ENCODE data around the gene HELZ2.

HELZ2 gene

DNA sequence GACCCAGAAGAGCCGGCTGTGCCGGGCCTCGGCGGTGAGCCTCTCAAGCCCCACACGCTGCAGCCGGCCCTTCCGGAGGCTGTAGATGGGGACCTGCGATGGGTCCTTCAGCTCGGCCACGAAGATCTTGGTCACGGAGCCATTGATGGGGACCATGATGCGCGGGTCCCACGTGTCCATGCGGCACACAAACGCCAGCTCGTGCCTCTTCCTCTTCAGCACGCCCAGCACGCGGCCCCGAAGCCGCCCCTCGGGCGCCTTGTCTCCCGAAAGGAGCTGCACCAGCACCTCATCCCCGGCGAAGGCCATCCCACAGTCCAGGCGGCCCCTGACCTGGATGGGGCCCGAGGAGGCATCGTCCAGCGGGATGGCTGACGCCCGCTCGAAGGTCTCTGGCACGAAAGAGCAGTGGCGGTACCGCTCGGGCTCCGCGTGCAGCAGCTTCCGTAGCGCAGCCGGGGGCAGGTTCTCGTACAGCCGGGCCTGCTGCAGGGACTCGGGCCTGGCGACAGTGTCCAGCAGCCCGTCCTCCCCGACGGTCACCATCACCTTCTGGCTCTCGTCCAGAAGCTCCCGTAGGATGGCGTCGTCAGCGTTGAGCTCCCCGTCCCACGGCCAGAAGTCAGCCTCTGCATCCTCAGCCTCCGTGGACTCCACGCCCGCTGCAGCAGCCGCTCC is 8.9 kb downstream of the HELZ2 start:
- no peak for DNase-seq (ENCODE audit: low spot score)
- H3K27ac ChIP-seq, result no peak overlapping the region
- no peak overlapping the region for H3K4me3 ChIP-seq
- TF ChIP-seq, protein P1, sequence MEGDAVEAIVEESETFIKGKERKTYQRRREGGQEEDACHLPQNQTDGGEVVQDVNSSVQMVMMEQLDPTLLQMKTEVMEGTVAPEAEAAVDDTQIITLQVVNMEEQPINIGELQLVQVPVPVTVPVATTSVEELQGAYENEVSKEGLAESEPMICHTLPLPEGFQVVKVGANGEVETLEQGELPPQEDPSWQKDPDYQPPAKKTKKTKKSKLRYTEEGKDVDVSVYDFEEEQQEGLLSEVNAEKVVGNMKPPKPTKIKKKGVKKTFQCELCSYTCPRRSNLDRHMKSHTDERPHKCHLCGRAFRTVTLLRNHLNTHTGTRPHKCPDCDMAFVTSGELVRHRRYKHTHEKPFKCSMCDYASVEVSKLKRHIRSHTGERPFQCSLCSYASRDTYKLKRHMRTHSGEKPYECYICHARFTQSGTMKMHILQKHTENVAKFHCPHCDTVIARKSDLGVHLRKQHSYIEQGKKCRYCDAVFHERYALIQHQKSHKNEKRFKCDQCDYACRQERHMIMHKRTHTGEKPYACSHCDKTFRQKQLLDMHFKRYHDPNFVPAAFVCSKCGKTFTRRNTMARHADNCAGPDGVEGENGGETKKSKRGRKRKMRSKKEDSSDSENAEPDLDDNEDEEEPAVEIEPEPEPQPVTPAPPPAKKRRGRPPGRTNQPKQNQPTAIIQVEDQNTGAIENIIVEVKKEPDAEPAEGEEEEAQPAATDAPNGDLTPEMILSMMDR (IDR thresholded peaks at IDR 0.05), result no peak

DNA sequence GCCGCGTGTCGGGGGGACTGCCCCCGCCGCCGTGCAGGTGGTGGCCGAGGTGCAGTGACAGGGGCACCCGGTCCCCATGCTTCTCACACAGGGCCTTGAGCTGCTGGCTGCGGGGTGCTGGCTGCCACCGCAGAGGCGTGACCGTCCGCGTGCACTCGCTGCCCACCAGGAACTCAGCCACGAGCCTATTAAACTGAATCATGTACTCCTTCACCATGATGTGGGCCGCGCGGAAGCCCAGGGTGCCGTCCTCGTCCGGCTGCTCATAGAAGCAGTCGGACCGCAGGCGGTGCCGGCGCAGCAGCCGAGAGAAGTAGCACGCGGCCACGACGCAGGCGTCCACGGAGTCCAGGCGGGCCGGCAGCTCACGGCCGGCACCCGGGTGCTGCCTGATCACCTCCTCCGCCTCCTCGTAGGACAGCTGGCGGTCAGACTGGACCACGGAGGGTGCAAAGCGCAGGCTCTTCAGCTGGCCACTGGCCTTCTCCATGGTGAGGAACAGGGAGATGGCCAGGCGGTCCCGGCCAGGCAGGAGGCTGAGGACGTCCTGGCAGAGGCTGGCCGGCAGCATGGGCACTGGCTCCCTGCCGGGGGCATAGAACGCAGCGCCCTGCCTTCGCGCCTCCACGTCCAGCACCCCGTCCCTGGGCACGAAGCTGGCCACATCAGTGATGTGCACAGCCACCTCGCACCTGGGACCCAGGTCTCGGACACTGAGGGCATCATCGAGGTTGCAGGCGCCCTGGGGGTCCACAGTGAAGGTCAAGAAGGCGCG is 9.8 kb downstream of the HELZ2 start:
- no peak overlapping the region for H3K27ac ChIP-seq
- DNase-seq (ENCODE audit: low spot score), result no peak
- TF ChIP-seq, protein P1 (IDR thresholded peaks at IDR 0.05), result no peak
- H3K4me3 ChIP-seq, result no peak overlapping the region

DNA sequence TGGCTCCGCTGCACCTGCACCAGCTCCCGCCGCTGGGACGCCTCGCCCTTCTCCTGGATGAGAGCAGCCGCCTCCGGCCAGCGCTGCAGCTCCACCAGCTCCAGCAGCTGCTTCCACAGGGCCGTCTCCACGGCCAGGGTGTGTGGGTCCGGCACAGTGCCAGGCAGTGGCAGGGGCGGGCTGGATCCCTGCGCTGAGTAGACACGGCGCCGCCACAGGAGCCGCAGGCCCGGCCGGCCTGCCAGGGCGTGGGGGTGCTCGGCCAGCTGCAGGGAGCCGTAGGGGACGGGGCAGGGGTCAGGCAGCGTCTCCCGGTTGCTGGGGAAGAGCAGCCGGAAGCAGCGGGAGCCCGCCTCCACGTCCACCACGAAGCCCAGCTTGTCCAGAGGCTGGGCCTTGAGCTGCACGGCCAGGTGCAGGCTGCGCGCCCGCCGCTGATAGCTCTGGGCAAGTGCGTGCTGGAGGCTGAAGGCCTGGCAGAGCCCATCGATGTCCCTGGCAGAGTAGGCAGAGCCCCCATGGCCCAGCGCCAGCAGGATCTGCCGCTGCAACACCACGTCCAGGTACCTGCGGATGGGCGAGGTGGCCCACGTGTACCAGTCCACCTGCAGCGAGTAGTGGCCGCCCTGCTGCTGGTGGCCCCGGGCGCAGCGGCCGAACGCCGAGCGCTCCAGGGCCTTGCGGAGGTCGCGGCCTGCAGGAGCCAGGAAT is 10.7 kb downstream of the HELZ2 start:
- TF ChIP-seq, protein P1 (IDR thresholded peaks at IDR 0.05), result no peak
- Histone ChIP-seq H3K4me3 (no peak overlapping the region), H3K27ac (no peak overlapping the region)
- DNase-seq (ENCODE audit: low spot score), result no peak

- TF ChIP-seq, protein P1 (IDR thresholded peaks at IDR 0.05), result no peak
- DNase-seq (ENCODE audit: low spot score), result no peak
- Histone ChIP-seq H3K27ac (no peak overlapping the region), H3K4me3 (no peak overlapping the region)
Observed at GRCh38 chr20:63562461-63563224, 11.4 kb downstream of the HELZ2 start.

- no peak overlapping the region for H3K27ac ChIP-seq
- H3K4me3 ChIP-seq, result no peak overlapping the region
- TF ChIP-seq, protein P1 (IDR thresholded peaks at IDR 0.05), result no peak
- no peak for DNase-seq (ENCODE audit: low spot score)
Observed at GRCh38 chr20:63561624-63562396, 12.2 kb downstream of the HELZ2 start.

Measured in coronary artery (tissue), 2 donors.